ENCODE measurements around the gene DUSP22.

GRCh38 chr6:385614-386013 lies 93.3 kb downstream of the DUSP22 start:
- TF ChIP-seq EP300 (IDR thresholded peaks at IDR 0.05; ENCODE audit: low read depth) (no peak), POLR2A (IDR thresholded peaks at IDR 0.05) (no peak), CTCF (IDR thresholded peaks at IDR 0.05) (no peak), POLR2AphosphoS5 (IDR thresholded peaks at IDR 0.05) (no peak)
